Immature natural killer cell (primary cell): ENCODE data around the gene DICER1. TPM values are rescaled to one million over a fixed set of nuclear protein-coding genes. Genes with fewer than 3 reads are reported as not detected.
"Not testable (repeated sequence)": the region's sequence is repeated elsewhere in the genome, so short reads cannot be mapped to it uniquely, and the experiment has no call there.

ENCODE experiments used
- DNase-seq, 3 donors: peaks; one replicate each; pipeline ENCODE4 v3.0.0; 2022; ENCODE audit warnings: mixed read lengths in 1 of 3
- H3K27ac Mint-ChIP-seq, 6 donors: one replicate each; pipeline ENCODE4 v1.8.0; 2020; ENCODE audit warnings: mixed read lengths in 6 of 6, mild to moderate bottlenecking in 5 of 6, inconsistent platforms in 4 of 6, moderate library complexity in 3 of 6
- H3K27me3 Mint-ChIP-seq, 3 donors: one replicate each; pipeline ENCODE4 v1.8.0; 2020 to 2021; ENCODE audit warnings: low read depth in 3 of 3, mild to moderate bottlenecking in 3 of 3, mixed read lengths in 3 of 3, moderate library complexity in 3 of 3, inconsistent platforms in 1 of 3
- H3K36me3 Mint-ChIP-seq, 3 donors: one replicate each; pipeline ENCODE4 v1.8.0; 2020; ENCODE audit warnings: mixed read lengths in 3 of 3, inconsistent platforms in 2 of 3, mild to moderate bottlenecking in 2 of 3
- H3K4me1 Mint-ChIP-seq, 2 donors: one replicate each; pipeline ENCODE4 v1.8.0; 2020; ENCODE audit warnings: inconsistent platforms in 2 of 2, mild to moderate bottlenecking in 2 of 2, mixed read lengths in 2 of 2, moderate library complexity in 1 of 2
- H3K4me3 Mint-ChIP-seq, 5 donors: one replicate each; pipeline ENCODE4 v1.8.0; 2020; ENCODE audit warnings: mild to moderate bottlenecking in 5 of 5, mixed read lengths in 5 of 5, inconsistent platforms in 3 of 5, moderate library complexity in 3 of 5
- H3K9me3 Mint-ChIP-seq, 6 donors: one replicate each; pipeline ENCODE4 v1.8.0; 2020; ENCODE audit warnings: mild to moderate bottlenecking in 6 of 6, mixed read lengths in 6 of 6, inconsistent platforms in 4 of 6, moderate library complexity in 3 of 6
- polyA plus RNA-seq, 3 donors: library from polyadenylated mRNA; unstranded; fragments of 300-500 nt; fragmentation: Illumina TruSeq; gene quantifications; one replicate each; pipeline ENCODE4 v1.2.3, GENCODE V29; 2021

DICER1 gene
- 10 to 100 TPM in 1 of 3 donors, 1 to 10 TPM in 2; 6.5 to 11.7 (median 7.0) TPM for polyA plus RNA-seq

GRCh38 chr14:95157327-95158189 is at the start of gene DICER1:
Gene DICER1 (minus strand): TSS chr14:95157529. CDS start chr14:95133458, 24,071 bp downstream.
- peaks cover 0 to 3% (median 0%) of the 10 kb centered on the region in 3 donors for H3K27me3 Mint-ChIP-seq
- no peaks in the 10 kb centered on the region for H3K36me3 Mint-ChIP-seq
- H3K4me3 Mint-ChIP-seq, result peak within 1 kb of the TSS; percentile 95 to 99 (median 99)
- DNase-seq, result peak; percentile 95
- H3K9me3 Mint-ChIP-seq, result no peaks in the 10 kb centered on the region
- H3K27ac Mint-ChIP-seq, result peak within 1 kb of the TSS; percentile 97 to 100 (median 98)
- H3K4me1 Mint-ChIP-seq, result peaks cover 41 to 44% of the 10 kb centered on the region in 2 donors

DNA sequence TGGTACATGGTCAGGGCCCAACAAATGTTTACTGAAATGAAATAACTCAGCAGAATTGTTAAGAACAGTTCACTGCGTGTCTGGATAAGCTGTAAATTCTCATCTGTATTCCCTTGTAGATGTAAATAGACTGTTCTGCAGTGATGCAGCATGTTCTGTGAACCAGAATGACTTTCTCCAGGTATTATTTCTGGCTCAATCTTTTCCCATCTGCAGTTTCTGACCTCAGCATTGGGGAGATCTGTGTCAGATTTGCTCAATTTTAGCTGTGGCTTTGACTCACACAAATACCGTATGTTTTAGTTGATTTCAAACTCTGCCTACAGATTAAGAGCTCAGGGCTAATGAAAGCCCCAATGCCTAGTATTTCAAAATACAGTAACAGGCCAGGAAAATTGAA is 49.2 kb upstream of the DICER1 start:
- no peak overlapping the region for H3K4me3 Mint-ChIP-seq
- no peak for DNase-seq
- H3K36me3 Mint-ChIP-seq, result no peaks in the 10 kb centered on the region
- H3K27ac Mint-ChIP-seq, result no peak overlapping the region
- peaks cover 0 to 5% (median 4%) of the 10 kb centered on the region in 3 donors for H3K27me3 Mint-ChIP-seq
- H3K9me3 Mint-ChIP-seq, result no peaks in the 10 kb centered on the region
- no peaks in the 10 kb centered on the region for H3K4me1 Mint-ChIP-seq

DNA sequence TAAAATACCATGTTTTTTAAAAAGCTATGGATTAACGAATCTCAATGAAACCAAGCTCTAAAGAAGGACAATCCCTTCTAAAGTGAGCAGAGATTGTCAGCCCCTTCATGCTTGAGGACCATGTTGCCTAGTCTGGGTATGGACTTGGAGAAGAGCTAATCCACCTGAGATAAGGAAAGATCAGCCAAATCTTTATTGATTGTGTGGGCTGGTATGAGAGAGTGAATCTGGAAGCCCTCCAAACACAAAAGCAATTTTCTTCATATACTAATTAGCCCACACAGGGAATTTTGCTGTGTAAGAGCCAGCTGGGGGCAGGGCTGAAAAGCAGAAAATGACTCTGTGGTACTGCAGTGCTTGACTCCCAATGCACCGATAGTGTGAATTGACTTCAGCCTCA is 47.4 kb upstream of the DICER1 start:
- Mint-ChIP-seq H3K36me3 (no peaks in the 10 kb centered on the region), H3K4me3 (no peak overlapping the region), H3K9me3 (no peaks in the 10 kb centered on the region), H3K4me1 (no peaks in the 10 kb centered on the region), H3K27me3 (peaks cover 0 to 5% (median 4%) of the 10 kb centered on the region in 3 donors), H3K27ac (no peak overlapping the region)
- no peak for DNase-seq

GRCh38 chr14:95201745-95202144 is 44.4 kb upstream of the DICER1 start:
- not testable (repeated sequence) for H3K4me1 Mint-ChIP-seq, DNase-seq, H3K4me3 Mint-ChIP-seq, H3K27me3 Mint-ChIP-seq, H3K27ac Mint-ChIP-seq, H3K36me3 Mint-ChIP-seq, H3K9me3 Mint-ChIP-seq

DNA sequence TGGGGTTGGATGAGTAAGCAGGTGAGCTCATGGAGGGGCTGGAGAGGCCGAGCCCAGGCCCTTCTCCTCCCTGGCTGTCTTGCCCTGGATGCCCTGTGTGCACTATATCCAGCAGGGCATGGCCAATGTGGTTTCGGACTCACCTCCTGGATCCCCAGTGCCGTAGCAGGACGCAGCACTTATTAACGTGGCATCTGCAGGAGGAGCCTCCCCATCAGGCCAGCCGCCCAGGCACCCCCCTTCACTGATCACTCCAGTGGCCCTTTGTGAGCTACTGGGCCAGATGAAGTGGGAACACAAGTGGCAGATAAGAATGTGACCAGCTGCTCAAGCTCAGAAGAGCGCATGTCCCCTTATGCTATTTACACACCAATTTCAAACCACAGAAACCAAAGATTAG is 43.1 kb upstream of the DICER1 start:
- DNase-seq, result no peak
- H3K9me3 Mint-ChIP-seq, result no peaks in the 10 kb centered on the region
- H3K27ac Mint-ChIP-seq, result no peak overlapping the region
- no peak overlapping the region for H3K4me3 Mint-ChIP-seq
- H3K4me1 Mint-ChIP-seq, result no peaks in the 10 kb centered on the region
- H3K36me3 Mint-ChIP-seq, result no peaks in the 10 kb centered on the region
- peaks cover 0 to 6% (median 5%) of the 10 kb centered on the region in 3 donors for H3K27me3 Mint-ChIP-seq

- no peaks in the 10 kb centered on the region for H3K4me1 Mint-ChIP-seq
- DNase-seq, result no peak
- H3K27ac Mint-ChIP-seq, result no peak overlapping the region
- H3K36me3 Mint-ChIP-seq, result no peaks in the 10 kb centered on the region
- H3K9me3 Mint-ChIP-seq, result no peaks in the 10 kb centered on the region
- H3K4me3 Mint-ChIP-seq, result no peak overlapping the region
- peaks cover 0 to 6% (median 3%) of the 10 kb centered on the region in 3 donors for H3K27me3 Mint-ChIP-seq
Observed at GRCh38 chr14:95199298-95199983, 42.1 kb upstream of the DICER1 start.

- DNase-seq, result no peak
- Mint-ChIP-seq H3K36me3 (no peaks in the 10 kb centered on the region), H3K27me3 (peaks cover 0 to 8% (median 3%) of the 10 kb centered on the region in 3 donors), H3K27ac (no peak overlapping the region), H3K4me3 (no peak overlapping the region), H3K4me1 (no peaks in the 10 kb centered on the region), H3K9me3 (no peaks in the 10 kb centered on the region)
Observed at GRCh38 chr14:95198320-95198719, 41.0 kb upstream of the DICER1 start.

- H3K9me3 Mint-ChIP-seq, result no peaks in the 10 kb centered on the region
- H3K36me3 Mint-ChIP-seq, result no peaks in the 10 kb centered on the region
- H3K27ac Mint-ChIP-seq, result no peak overlapping the region
Observed at GRCh38 chr14:95197551-95197950, 40.2 kb upstream of the DICER1 start.

DNA sequence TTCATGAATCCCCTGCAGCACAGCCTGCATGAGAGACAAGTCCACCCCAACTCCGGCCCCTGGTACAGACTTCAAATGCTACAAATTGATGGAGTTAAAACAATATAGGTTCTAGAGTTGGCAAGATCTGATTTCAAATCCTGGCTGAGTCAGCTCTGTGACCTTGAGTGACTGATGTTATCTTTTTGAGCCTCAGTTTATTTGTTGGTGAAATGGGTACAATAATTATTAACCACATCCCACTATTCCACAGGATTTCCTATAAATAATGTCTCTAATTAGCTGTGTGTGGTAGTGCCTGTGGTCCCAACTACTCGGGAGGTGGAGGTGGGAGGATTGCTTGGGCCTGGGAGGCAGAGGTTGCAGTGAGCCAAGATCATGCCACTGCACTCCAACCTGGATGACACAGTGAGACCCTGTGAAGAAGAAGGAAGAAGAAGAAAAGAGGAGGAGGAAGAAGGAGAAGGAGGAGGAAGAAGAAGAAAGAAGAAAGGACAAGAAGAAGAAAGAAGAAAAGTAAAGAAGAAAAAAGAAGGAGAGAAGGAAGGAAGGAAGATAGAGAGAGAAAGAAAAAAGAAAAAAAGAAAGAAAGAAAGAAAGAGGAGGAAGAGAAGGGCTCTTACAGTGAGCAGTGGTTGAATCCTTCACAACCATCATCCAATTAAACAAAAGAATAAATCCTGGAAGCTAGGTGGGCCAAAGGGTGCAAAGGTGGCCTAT is 39.7 kb upstream of the DICER1 start:
- no peaks in the 10 kb centered on the region for H3K36me3 Mint-ChIP-seq
- no peaks in the 10 kb centered on the region for H3K9me3 Mint-ChIP-seq
- peaks cover 0 to 8% (median 5%) of the 10 kb centered on the region in 3 donors for H3K27me3 Mint-ChIP-seq
- no peak overlapping the region for H3K4me3 Mint-ChIP-seq
- peak overlapping the region in 1 of 6 donors; percentile 58 for H3K27ac Mint-ChIP-seq
- H3K4me1 Mint-ChIP-seq, result peaks cover 0 to 4% of the 10 kb centered on the region in 2 donors
- no peak for DNase-seq

More at GRCh38 chr14:95197551-95197950, 40.2 kb upstream of the DICER1 start:
- DNase-seq, result no peak
- H3K4me3 Mint-ChIP-seq, result no peak overlapping the region
- peaks cover 0 to 8% (median 5%) of the 10 kb centered on the region in 3 donors for H3K27me3 Mint-ChIP-seq
- no peaks in the 10 kb centered on the region for H3K4me1 Mint-ChIP-seq

DNA sequence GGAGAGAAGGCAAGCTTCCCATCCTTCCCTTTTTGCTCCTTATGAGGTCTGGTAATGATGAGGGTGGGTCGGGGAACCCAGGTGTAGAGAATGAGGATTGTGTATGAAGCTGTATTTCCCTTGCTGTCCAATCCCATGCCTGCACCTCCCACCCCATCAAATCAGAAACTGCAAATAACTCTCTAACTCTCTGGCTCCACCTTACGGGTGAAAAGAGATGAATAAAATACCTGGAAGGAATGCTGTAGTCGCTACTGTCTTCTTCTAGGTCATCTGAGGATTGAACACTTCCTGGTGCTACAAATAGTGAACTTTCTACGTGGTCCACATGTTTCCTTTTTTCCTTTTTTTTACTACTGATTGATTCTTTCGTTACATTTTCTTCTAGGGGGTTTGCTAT is 38.9 kb upstream of the DICER1 start:
- DNase-seq, result peak in 1 of 3 donors; percentile 11
- Mint-ChIP-seq H3K4me1 (peaks cover 0 to 9% of the 10 kb centered on the region in 2 donors), H3K27me3 (peaks cover 0 to 4% (median 2%) of the 10 kb centered on the region in 3 donors), H3K9me3 (no peaks in the 10 kb centered on the region), H3K27ac (no peak overlapping the region), H3K4me3 (no peak overlapping the region), H3K36me3 (no peaks in the 10 kb centered on the region)

DNA sequence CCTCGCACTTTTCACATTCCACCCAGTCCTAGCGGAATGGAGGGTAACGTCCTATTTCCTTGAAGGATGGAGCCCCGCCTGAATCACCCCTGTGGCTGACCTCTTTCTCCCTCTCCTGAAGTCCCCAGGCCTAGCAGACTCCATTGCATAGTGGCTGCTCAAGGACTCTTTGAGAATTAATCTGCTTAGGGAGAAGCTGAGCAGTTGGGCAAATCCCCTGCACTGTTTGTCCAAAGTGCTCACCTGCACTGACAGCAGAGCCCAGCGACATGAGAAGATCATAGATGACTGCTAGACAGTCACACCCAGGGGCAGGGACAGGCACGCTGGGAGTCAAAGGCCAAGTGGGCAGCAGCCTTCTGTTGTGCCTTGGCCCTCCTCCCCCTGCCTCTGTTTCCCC is 37.7 kb upstream of the DICER1 start:
- DNase-seq, result no peak
- no peak overlapping the region for H3K27ac Mint-ChIP-seq
- H3K4me3 Mint-ChIP-seq, result no peak overlapping the region
- no peaks in the 10 kb centered on the region for H3K9me3 Mint-ChIP-seq
- H3K4me1 Mint-ChIP-seq, result peaks cover 0 to 11% of the 10 kb centered on the region in 2 donors
- H3K27me3 Mint-ChIP-seq, result peaks cover 0 to 4% (median 2%) of the 10 kb centered on the region in 3 donors
- H3K36me3 Mint-ChIP-seq, result no peaks in the 10 kb centered on the region

- Mint-ChIP-seq H3K36me3 (no peaks in the 10 kb centered on the region), H3K9me3 (no peaks in the 10 kb centered on the region), H3K27ac (no peak overlapping the region), H3K4me3 (no peak overlapping the region), H3K27me3 (peaks cover 0 to 13% (median 2%) of the 10 kb centered on the region in 3 donors), H3K4me1 (peaks cover 0 to 11% of the 10 kb centered on the region in 2 donors)
- no peak for DNase-seq
Observed at GRCh38 chr14:95193081-95193480, 35.8 kb upstream of the DICER1 start.

- no peak overlapping the region for H3K4me3 Mint-ChIP-seq
- H3K36me3 Mint-ChIP-seq, result peaks cover 0 to under 1% (median 0%) of the 10 kb centered on the region in 3 donors
- H3K9me3 Mint-ChIP-seq, result no peaks in the 10 kb centered on the region
- H3K4me1 Mint-ChIP-seq, result peaks cover 0 to 11% of the 10 kb centered on the region in 2 donors
- H3K27ac Mint-ChIP-seq, result no peak overlapping the region
- DNase-seq, result no peak
- peaks cover 0 to 15% (median 2%) of the 10 kb centered on the region in 3 donors for H3K27me3 Mint-ChIP-seq
Observed at GRCh38 chr14:95192311-95192710, 35.0 kb upstream of the DICER1 start.
